ENCODE data around the gene DTD1.

DNA sequence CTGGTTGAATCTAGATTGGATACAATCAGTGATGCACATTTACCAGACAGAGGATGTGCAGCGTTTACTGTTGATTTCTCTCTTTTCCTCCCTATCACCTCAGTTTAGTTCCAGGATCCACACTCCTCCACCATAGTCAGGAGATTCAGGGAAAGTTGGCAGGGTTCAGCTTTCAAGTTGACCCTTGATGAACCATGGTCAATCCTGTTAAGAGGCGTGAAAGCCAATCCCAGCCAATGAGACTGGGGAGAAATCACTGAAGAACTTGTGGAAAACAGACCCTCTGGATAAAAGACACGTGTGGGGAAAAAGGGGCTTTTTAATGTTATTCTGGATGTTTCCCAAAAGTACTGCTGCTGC is 206.6 kb downstream of the DTD1 start:
- TF ChIP-seq, protein P1, sequence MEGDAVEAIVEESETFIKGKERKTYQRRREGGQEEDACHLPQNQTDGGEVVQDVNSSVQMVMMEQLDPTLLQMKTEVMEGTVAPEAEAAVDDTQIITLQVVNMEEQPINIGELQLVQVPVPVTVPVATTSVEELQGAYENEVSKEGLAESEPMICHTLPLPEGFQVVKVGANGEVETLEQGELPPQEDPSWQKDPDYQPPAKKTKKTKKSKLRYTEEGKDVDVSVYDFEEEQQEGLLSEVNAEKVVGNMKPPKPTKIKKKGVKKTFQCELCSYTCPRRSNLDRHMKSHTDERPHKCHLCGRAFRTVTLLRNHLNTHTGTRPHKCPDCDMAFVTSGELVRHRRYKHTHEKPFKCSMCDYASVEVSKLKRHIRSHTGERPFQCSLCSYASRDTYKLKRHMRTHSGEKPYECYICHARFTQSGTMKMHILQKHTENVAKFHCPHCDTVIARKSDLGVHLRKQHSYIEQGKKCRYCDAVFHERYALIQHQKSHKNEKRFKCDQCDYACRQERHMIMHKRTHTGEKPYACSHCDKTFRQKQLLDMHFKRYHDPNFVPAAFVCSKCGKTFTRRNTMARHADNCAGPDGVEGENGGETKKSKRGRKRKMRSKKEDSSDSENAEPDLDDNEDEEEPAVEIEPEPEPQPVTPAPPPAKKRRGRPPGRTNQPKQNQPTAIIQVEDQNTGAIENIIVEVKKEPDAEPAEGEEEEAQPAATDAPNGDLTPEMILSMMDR (IDR thresholded peaks at IDR 0.05; ENCODE audit: insufficient read depth, low read depth, low read length) = no peak
- TF ChIP-seq EZH2 (IDR thresholded peaks at IDR 0.05; ENCODE audit: insufficient read depth, low read length) = no peak

Measured in astrocyte (in vitro differentiated cells and primary cell).